PC-3 (cell line): ENCODE data around the gene RAET1L.

Experiments
- EZH2 ChIP-seq: fragments of 300-600 bp; sonication (generic); IDR thresholded peaks from one replicate; pipeline ENCODE4 v1.6.1; 2017; ENCODE audit warnings: antibody characterized with exemption, mild to moderate bottlenecking, low read length; ENCODE audit not compliant: unreplicated experiment
- TF ChIP-seq, protein P1 (sequence below): fragments of 300-600 bp; sonication (generic); conservative IDR thresholded peaks from 2 replicates; pipeline ENCODE4 v1.5.1; 2017; ENCODE audit warnings: antibody characterized with exemption, low read depth, mild to moderate bottlenecking, low read length

DNA sequence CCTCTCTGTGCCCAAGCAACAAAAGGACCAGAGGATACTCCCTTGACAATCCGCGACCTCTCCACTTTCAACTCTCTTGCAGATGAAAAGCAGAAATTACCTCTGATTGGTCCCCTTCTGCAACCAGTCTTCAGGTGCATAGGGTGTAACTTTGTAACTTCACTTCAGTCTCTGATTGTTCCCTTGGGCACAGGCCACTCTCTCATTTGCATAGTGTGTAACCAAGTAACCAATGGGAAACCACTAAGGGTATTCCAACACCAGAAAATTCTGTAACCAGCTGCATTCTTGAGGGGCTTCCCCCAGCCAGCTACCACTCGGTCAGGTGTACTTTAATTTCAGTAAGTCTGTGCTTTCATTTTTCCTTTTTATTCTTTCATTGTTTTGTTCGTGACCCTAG, 4.4 kb upstream of the RAET1L start:
- TF ChIP-seq, protein P1, sequence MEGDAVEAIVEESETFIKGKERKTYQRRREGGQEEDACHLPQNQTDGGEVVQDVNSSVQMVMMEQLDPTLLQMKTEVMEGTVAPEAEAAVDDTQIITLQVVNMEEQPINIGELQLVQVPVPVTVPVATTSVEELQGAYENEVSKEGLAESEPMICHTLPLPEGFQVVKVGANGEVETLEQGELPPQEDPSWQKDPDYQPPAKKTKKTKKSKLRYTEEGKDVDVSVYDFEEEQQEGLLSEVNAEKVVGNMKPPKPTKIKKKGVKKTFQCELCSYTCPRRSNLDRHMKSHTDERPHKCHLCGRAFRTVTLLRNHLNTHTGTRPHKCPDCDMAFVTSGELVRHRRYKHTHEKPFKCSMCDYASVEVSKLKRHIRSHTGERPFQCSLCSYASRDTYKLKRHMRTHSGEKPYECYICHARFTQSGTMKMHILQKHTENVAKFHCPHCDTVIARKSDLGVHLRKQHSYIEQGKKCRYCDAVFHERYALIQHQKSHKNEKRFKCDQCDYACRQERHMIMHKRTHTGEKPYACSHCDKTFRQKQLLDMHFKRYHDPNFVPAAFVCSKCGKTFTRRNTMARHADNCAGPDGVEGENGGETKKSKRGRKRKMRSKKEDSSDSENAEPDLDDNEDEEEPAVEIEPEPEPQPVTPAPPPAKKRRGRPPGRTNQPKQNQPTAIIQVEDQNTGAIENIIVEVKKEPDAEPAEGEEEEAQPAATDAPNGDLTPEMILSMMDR: no peak
- TF ChIP-seq EZH2: no peak
